Psoas muscle (tissue), 8 donors: ENCODE measurements around the gene SLC6A19. TPM values are rescaled to one million over a fixed set of nuclear protein-coding genes. Genes with fewer than 3 reads are reported as not detected.
"Not testable (repeated sequence)": the region's sequence is repeated elsewhere in the genome, so short reads cannot be mapped to it uniquely, and the experiment has no call there.

Experiments used
- ATAC-seq, 4 donors: fragments of 200-7000 bp; cut with Tn5 transposase; one replicate each; pipeline ENCODE4 v1.9.1; 2020; ENCODE audit warnings: moderate library complexity in 3 of 4, mild to moderate bottlenecking in 2 of 4
- DNase-seq, 2 donors: peaks; one replicate each; pipeline ENCODE4 v3.0.0-alpha.2; 2020
- H3K27ac ChIP-seq: fragments of 200-600 bp; one replicate; pipeline ENCODE4 v1.8.0; 2022
- H3K27me3 ChIP-seq, 3 donors: fragments of 200-600 bp in 1 of 3; one replicate each; pipeline versions ENCODE4 v1.6.1 to v1.8.0; 2013 to 2022; ENCODE audit warnings: low read length in 2 of 3, mild to moderate bottlenecking in 2 of 3, moderate library complexity in 1 of 3; ENCODE audit not compliant: insufficient read depth in 3 of 3
- H3K36me3 ChIP-seq, 2 donors: fragments of 200-600 bp in 1 of 2; one replicate each; pipeline versions ENCODE4 v1.6.1 to v1.8.0; 2013 to 2022; ENCODE audit warnings: low read depth in 1 of 2, mild to moderate bottlenecking in 1 of 2, moderate library complexity in 1 of 2; ENCODE audit not compliant: insufficient read depth in 1 of 2
- H3K4me1 ChIP-seq: fragments of 200-600 bp; one replicate; pipeline ENCODE4 v1.8.0; 2022
- H3K4me3 ChIP-seq: fragments of 200-600 bp; one replicate; pipeline ENCODE4 v1.8.0; 2022; ENCODE audit warnings: mild to moderate bottlenecking
- H3K9me3 ChIP-seq: fragments of 200-600 bp; one replicate; pipeline ENCODE4 v1.8.0; 2022
- CTCF ChIP-seq: fragments of 200-600 bp; IDR thresholded peaks from one replicate; pipeline ENCODE4 v1.8.0; 2022; ENCODE audit warnings: antibody characterized with exemption
- WGBS, 3 donors: extraction: QIAGEN DNeasy Blood & Tissue Kit; methylation state at CpG; one replicate each; pipeline versions ENCODE4 v1.1.6 to v1.1.7; 2013; 5-methylcytosine and 5-hydroxymethylcytosine counted together
- intact Hi-C, 2 donors: fragments of 100-400 bp; cut with DNase I; formaldehyde crosslinking; loops; one replicate each; pipeline versions ENCODE4 v1.11.0 to v1.14.2; 2022
- polyA plus RNA-seq, 3 donors: library from polyadenylated mRNA; stranded (reverse); fragments of 200-250 nt; gene quantifications; one replicate each; pipeline ENCODE4 v1.2.3, GENCODE V29; 2013
- total RNA-seq, 4 donors: library from RNA; stranded (reverse); fragmentation: NEBNext Ultra II Directional in 2 of 4; extraction: Animal tissue kit (Norgen Biotek cat#: 25700) in 2 of 4; gene quantifications; one replicate each; pipeline versions ENCODE4 v1.2.1 to v1.2.4, GENCODE V29; 2021 to 2023
- donor health status: healthy with polysubstance abuse.
- donor health status: DM: no; HTN: no; CAD: no; lungs with moderate emphysema.
- donor health status: Bipolar disorder and iron deficiency.
- donor health status: healthy.
- donor health status: DM: yes; HTN: yes; CAD: no.
- donor health status: DM: no; HTN: no; CAD: no.
- donor health status: DM: no; HTN: no; CAD: no.
- donor health status: DM: yes; HTN: yes; CAD: no.

The SLC6A19 gene
- total and polyA plus RNA-seq, 7 donors = 0.03 to 0.08 TPM; not detected in 5

- DNase-seq (no peak), ATAC-seq (no peak)
- WGBS, 3 donors = 88% methylated on average over 40 of the region's 40 CpGs
- no peak overlapping the region for H3K27ac ChIP-seq
- H3K27me3 ChIP-seq = peaks cover 0 to 6% (median 0%) of the 10 kb centered on the region in 3 donors
- peaks cover 6% of the 10 kb centered on the region for H3K9me3 ChIP-seq
- H3K36me3 ChIP-seq = no peaks in the 10 kb centered on the region
- no peaks in the 10 kb centered on the region for H3K4me1 ChIP-seq
- no peak overlapping the region for H3K4me3 ChIP-seq
- intact Hi-C loops = no loop called here
- TF ChIP-seq CTCF = no peak
Measured at GRCh38 chr5:1265461-1266455, 64.4 kb downstream of the SLC6A19 start.

GRCh38 chr5:1266791-1267190, 65.4 kb downstream of the SLC6A19 start:
- no peak overlapping the region for H3K27ac ChIP-seq
- intact Hi-C loops = no loop called here
- no peaks in the 10 kb centered on the region for H3K4me1 ChIP-seq
- TF ChIP-seq CTCF = no peak
- H3K27me3 ChIP-seq = peaks cover 0 to 6% (median 0%) of the 10 kb centered on the region in 3 donors
- ATAC-seq (no peak), DNase-seq (no peak)
- no peaks in the 10 kb centered on the region for H3K36me3 ChIP-seq
- H3K9me3 ChIP-seq = peaks cover 6% of the 10 kb centered on the region
- WGBS, 3 donors = 82 to 84% (median 83%) methylated on average over 9 of the region's 9 CpGs
- no peak overlapping the region for H3K4me3 ChIP-seq

GRCh38 chr5:1267464-1267863, 66.1 kb downstream of the SLC6A19 start:
- H3K27ac ChIP-seq, H3K9me3 ChIP-seq, DNase-seq, H3K27me3 ChIP-seq, ATAC-seq, H3K4me3 ChIP-seq, H3K36me3 ChIP-seq, H3K4me1 ChIP-seq, intact Hi-C loops: not testable (repeated sequence)
- WGBS, 3 donors = 93 to 98% (median 94%) methylated on average over 5 of the region's 5 CpGs

GRCh38 chr5:1268056-1268455, 66.7 kb downstream of the SLC6A19 start:
- no peak for DNase-seq
- intact Hi-C loops = no loop called here
- WGBS, 3 donors = 84 to 87% (median 84%) methylated on average over 13 of the region's 13 CpGs

More at GRCh38 chr5:1268056-1268455, 66.7 kb downstream of the SLC6A19 start:
- Histone ChIP-seq H3K4me3 (no peak overlapping the region), H3K27me3 (peaks cover 0 to 2% (median 0%) of the 10 kb centered on the region in 3 donors), H3K9me3 (no peaks in the 10 kb centered on the region), H3K27ac (no peak overlapping the region), H3K4me1 (no peaks in the 10 kb centered on the region), H3K36me3 (no peaks in the 10 kb centered on the region)
- no peak for ATAC-seq
- no peak for TF ChIP-seq CTCF
